GM15510 (cell line): ENCODE measurements around the gene TRAF1.

Experiments
- POLR2A ChIP-seq: IDR thresholded peaks from 3 replicates; pipeline ENCODE4 v1.6.1; 2011; ENCODE audit warnings: borderline replicate concordance; ENCODE audit not compliant: insufficient read length; ENCODE audit errors: extremely low read depth

TRAF1 gene

GRCh38 chr9:120853198-120853597 lies 73.4 kb downstream of the TRAF1 start:
- no peak for TF ChIP-seq POLR2A
